Mammary epithelial cell (primary cell): Measurements from ENCODE around the gene HEATR5A.

Experiments used
- EZH2 ChIP-seq: IDR thresholded peaks from 2 replicates; pipeline ENCODE4 v1.6.1; 2012; ENCODE audit warnings: low read length, inconsistent platforms, borderline replicate concordance
- TF ChIP-seq, protein P1 (sequence below), 2 donors: IDR thresholded peaks in 1 of 2; conservative IDR thresholded peaks in 1 of 2; 2 replicates each; pipeline ENCODE4 v1.5.1; 2011 to 2012; ENCODE audit warnings: inconsistent platforms in 2 of 2, low read length in 2 of 2, mild to moderate bottlenecking in 2 of 2, control low read depth in 1 of 2, low read depth in 1 of 2; ENCODE audit not compliant: insufficient read depth in 1 of 2; ENCODE audit errors: extremely low read depth in 1 of 2

DNA sequence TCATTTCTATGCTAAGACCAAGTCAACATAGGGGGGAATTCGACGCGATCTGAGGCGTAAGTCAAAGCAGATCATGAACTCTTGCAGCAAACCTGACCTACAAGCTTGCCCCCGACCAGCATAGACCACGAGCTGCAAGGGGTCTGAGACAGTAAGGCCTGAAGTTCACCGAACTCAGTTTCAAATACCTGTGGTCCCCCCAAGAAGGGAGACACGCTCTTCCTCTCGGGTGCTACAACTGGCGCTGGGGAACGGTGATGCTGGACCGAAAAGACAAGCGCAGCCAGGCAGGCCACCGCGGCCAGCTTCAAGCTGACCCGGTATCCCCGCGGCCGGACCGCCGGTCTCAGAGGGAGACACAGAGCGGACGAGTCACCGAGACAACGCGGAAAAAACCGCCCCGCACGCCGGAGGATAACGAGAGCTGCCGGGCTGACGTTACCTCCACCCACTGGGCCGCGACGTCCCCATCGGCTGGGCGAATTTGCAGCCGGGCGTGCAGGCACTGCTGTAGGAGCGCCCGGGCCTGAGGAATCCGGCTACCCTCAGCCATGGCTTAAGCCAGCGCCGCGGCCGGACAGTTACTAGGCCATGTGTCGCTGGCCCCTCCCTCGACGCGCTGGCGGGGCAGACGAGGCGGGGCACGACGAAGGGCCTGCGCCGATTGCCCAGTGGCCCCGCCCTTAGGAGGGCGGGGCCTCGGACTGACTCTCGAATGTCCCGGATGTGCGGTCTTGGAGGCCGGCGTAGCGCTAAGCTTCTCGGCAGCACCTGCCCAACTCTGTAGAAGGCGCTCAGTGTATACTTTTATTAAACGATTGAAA, 36.7 kb upstream of the HEATR5A start, which contains the start of gene DTD2:
- TF ChIP-seq, protein P1, sequence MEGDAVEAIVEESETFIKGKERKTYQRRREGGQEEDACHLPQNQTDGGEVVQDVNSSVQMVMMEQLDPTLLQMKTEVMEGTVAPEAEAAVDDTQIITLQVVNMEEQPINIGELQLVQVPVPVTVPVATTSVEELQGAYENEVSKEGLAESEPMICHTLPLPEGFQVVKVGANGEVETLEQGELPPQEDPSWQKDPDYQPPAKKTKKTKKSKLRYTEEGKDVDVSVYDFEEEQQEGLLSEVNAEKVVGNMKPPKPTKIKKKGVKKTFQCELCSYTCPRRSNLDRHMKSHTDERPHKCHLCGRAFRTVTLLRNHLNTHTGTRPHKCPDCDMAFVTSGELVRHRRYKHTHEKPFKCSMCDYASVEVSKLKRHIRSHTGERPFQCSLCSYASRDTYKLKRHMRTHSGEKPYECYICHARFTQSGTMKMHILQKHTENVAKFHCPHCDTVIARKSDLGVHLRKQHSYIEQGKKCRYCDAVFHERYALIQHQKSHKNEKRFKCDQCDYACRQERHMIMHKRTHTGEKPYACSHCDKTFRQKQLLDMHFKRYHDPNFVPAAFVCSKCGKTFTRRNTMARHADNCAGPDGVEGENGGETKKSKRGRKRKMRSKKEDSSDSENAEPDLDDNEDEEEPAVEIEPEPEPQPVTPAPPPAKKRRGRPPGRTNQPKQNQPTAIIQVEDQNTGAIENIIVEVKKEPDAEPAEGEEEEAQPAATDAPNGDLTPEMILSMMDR (conservative IDR thresholded peaks at IDR 0.05 in 1 of 2, IDR thresholded peaks at IDR 0.05 in 1 of 2; ENCODE audit: extremely low read depth in 1 of 2, insufficient read depth in 1 of 2, low read depth in 1 of 2, low read length in 2 of 2): no peak
- TF ChIP-seq EZH2: no peak
